ENCODE measurements around the gene TAF13.
"Not testable (repeated sequence)": the region's sequence is repeated elsewhere in the genome, so short reads cannot be mapped to it uniquely, and the experiment has no call there.

TAF13 gene

DNA sequence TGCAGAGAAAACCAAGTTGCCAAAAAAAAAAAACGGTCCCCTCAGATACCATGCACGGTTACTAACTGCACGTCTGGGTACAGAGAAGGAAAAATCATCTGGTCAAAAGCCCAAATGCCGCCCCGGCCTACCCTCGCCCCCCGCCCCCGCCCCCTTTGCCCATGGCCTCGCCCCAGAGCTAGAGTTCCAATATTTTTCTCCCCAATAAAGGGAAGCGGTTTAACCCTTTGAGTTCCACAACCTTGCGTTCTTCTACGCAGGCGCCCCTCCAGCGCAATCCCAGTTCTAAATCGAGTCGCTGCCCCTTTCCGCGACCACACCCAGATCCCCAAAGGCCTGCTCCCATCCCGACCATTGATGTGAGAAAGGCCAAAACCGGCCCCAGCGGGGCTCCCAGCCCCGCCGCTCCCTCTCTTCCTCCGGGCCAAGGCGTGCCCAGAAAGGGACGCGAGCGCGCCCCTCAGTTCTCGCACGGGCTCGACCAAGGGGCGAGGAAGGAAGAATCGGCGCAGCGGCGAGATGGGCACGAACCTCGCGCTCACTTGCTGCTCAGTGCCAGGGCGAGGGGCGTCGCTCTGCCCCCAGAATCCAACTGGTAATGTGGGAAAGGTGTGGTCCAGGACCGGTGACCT, 34.7 kb downstream of the TAF13 start:
- peak overlapping the region; percentile 94 to 98 for H3K4me3 ChIP-seq (replicated peaks in 1 of 2; ENCODE audit: low read depth in 2 of 2, low read length in 2 of 2)
- TF ChIP-seq, protein P1, sequence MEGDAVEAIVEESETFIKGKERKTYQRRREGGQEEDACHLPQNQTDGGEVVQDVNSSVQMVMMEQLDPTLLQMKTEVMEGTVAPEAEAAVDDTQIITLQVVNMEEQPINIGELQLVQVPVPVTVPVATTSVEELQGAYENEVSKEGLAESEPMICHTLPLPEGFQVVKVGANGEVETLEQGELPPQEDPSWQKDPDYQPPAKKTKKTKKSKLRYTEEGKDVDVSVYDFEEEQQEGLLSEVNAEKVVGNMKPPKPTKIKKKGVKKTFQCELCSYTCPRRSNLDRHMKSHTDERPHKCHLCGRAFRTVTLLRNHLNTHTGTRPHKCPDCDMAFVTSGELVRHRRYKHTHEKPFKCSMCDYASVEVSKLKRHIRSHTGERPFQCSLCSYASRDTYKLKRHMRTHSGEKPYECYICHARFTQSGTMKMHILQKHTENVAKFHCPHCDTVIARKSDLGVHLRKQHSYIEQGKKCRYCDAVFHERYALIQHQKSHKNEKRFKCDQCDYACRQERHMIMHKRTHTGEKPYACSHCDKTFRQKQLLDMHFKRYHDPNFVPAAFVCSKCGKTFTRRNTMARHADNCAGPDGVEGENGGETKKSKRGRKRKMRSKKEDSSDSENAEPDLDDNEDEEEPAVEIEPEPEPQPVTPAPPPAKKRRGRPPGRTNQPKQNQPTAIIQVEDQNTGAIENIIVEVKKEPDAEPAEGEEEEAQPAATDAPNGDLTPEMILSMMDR (IDR thresholded peaks at IDR 0.05; ENCODE audit: low read depth, low read length): no peak
- peak; percentile 21 to 25 for DNase-seq (ENCODE audit: low read depth in 2 of 2)

DNA sequence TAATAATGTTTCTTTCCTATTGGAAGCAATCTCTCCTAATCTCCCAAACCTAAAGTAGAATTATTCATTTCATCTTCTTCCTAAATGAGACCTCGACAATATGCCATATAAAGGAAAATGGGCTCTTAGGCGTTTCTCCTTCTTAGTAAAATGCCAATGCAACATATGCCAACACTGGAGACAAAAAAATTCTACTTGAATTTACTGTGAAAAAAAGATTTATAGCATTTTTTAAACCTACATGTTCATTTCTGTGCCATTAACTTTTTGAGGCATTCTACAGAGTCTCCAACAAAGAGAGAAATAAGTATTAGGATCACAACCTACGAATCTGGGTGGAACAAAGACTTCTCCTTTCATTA, 35.2 kb downstream of the TAF13 start:
- peak in 1 of 2 donors; percentile 17 for DNase-seq (ENCODE audit: low read depth in 2 of 2)
- H3K4me3 ChIP-seq (replicated peaks in 1 of 2; ENCODE audit: low read depth in 2 of 2, low read length in 2 of 2): peak overlapping the region; percentile 94 to 98
- TF ChIP-seq, protein P1 (IDR thresholded peaks at IDR 0.05; ENCODE audit: low read depth, low read length): no peak

DNA sequence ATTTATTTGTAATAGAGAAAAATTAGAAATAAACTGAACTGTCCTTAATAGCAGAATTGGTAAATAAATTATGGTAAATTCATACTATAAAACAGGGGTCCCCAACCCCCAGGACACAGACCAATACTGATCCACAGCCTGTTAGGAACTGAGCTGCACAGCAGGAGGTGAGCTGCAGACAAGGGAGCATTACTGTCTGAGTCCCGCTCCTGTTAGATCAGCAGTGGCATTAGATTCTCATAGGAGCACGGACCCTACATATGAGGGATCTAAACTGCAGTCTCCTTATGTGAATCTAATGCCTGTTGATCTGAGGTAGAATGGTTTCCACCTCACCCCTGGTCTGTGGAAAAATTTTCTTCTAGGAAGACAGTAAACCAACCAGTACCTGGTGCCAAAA, 41.4 kb downstream of the TAF13 start:
- DNase-seq (ENCODE audit: low read depth in 2 of 2): no peak
- TF ChIP-seq, protein P1 (IDR thresholded peaks at IDR 0.05; ENCODE audit: low read depth, low read length): no peak
- H3K4me3 ChIP-seq (replicated peaks in 1 of 2; ENCODE audit: low read depth in 2 of 2, low read length in 2 of 2): no peak overlapping the region

DNA sequence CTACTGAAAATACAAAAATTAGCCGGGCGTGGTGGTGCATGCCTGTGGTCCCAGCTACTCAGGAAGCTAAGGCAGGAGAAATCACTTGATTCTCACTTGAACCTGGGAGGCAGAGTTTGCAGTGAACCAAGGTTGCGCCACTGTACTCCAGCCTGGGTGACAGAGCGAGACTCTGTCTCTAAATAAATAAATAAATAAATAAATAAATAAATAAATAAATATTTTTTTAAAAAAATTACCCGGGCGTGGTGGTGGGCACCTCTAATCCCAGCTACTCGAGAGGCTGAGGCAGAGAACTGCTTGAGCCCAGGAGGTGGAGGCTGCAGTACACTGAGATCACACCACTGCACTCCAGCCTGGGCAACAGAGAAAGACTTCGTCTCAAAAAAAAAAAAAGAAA, 46.3 kb downstream of the TAF13 start:
- DNase-seq (ENCODE audit: low read depth in 2 of 2); H3K4me3 ChIP-seq (replicated peaks in 1 of 2; ENCODE audit: low read depth in 2 of 2, low read length in 2 of 2): not testable (repeated sequence)

DNA sequence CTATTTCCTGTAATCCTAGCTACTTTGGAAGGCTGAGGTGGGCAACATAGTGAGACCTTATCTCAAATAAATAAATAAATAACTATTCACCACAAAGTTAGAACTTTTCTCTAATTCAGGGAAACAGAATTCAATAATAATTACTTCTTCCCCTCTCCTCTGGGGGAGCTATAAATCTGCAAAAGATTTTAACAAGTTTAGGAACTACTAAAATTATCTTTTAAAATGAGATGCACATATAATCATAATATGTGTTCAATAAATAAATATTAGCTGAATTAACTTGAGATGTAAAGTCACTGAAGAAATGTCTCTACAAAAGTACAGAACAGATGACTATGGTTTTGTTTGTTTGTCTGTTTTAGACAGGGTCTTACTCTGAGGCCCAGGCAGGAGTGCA, 48.0 kb downstream of the TAF13 start:
- TF ChIP-seq, protein P1 (IDR thresholded peaks at IDR 0.05; ENCODE audit: low read depth, low read length): peak; percentile 10
- peak in 1 of 2 donors; percentile 3 for DNase-seq (ENCODE audit: low read depth in 2 of 2)
- H3K4me3 ChIP-seq (replicated peaks in 1 of 2; ENCODE audit: low read depth in 2 of 2, low read length in 2 of 2): no peak overlapping the region

DNA sequence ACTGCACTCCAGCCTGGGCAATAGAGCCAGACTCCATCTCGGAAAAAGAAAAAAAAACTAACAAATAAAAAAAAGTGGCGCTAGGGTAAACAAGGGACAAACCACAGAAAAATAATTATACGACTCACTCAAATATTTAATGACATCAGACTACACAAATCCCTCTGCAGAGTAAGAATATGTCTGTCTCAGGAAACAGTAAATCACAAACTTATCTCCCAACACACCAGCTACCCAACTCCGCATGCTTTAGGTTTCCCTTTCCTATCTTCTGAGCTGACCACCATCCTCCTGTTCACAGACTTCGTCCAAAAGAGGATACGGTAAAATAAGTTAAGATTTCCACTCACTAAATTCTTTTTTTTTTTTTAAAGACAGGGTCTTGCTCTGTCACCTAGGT, 50.1 kb downstream of the TAF13 start:
- DNase-seq (ENCODE audit: low read depth in 2 of 2): peak in 1 of 2 donors; percentile 8
- TF ChIP-seq, protein P1 (IDR thresholded peaks at IDR 0.05; ENCODE audit: low read depth, low read length): no peak
- no peak overlapping the region for H3K4me3 ChIP-seq (replicated peaks in 1 of 2; ENCODE audit: low read depth in 2 of 2, low read length in 2 of 2)

DNA sequence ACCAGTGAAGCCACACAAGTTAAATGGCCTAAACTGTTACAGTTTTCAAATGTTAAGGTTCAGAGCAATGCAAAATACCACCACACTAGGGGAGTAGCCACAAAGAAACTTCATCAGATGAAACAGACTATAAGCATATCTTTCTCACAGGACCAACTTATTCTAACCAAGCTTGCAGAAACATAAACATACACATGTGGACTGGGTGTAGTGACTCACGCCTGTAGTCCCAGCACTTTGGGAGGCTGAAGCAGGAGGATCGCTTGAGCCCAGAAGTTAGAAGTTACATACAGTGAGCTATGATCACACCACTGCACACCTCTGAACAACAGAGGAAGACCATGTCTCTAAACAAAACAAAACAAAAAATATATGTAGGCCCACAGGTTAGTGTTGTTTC, 51.2 kb downstream of the TAF13 start:
- DNase-seq (ENCODE audit: low read depth in 2 of 2): no peak
- H3K4me3 ChIP-seq (replicated peaks in 1 of 2; ENCODE audit: low read depth in 2 of 2, low read length in 2 of 2): no peak overlapping the region
- TF ChIP-seq, protein P1 (IDR thresholded peaks at IDR 0.05; ENCODE audit: low read depth, low read length): no peak
